Myocyte (in vitro differentiated cells): ENCODE data around the gene IL6. TPM values are rescaled to one million over a fixed set of nuclear protein-coding genes. Genes with fewer than 3 reads are reported as not detected.
A peak's percentile ranks its signal among the peaks of the same experiment; 100 is the strongest.

Experiments
- DNase-seq: peaks from one replicate; pipeline ENCODE4 v3.0.0-alpha.2; 2012; ENCODE audit warnings: low read depth
- total RNA-seq: library from RNA; depleted of rRNA; stranded (reverse); fragments of >200 nt; gene quantifications from 2 replicates; pipeline ENCODE4 v1.2.3, GENCODE V29; 2014

The IL6 gene
- total RNA-seq, 1 donor from 2014 or later, result 0.56 TPM

DNA sequence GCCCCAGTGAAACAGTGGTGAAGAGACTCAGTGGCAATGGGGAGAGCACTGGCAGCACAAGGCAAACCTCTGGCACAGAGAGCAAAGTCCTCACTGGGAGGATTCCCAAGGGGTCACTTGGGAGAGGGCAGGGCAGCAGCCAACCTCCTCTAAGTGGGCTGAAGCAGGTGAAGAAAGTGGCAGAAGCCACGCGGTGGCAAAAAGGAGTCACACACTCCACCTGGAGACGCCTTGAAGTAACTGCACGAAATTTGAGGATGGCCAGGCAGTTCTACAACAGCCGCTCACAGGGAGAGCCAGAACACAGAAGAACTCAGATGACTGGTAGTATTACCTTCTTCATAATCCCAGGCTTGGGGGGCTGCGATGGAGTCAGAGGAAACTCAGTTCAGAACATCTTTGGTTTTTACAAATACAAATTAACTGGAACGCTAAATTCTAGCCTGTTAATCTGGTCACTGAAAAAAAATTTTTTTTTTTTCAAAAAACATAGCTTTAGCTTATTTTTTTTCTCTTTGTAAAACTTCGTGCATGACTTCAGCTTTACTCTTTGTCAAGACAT, 574 bp upstream of the IL6 start:
- DNase-seq, result peak; percentile 87

DNA sequence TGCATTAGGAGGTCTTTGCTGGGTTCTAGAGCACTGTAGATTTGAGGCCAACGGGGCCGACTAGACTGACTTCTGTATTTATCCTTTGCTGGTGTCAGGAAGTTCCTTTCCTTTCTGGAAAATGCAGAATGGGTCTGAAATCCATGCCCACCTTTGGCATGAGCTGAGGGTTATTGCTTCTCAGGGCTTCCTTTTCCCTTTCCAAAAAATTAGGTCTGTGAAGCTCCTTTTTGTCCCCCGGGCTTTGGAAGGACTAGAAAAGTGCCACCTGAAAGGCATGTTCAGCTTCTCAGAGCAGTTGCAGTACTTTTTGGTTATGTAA, 675 bp downstream of the IL6 start:
- no peak for DNase-seq

DNA sequence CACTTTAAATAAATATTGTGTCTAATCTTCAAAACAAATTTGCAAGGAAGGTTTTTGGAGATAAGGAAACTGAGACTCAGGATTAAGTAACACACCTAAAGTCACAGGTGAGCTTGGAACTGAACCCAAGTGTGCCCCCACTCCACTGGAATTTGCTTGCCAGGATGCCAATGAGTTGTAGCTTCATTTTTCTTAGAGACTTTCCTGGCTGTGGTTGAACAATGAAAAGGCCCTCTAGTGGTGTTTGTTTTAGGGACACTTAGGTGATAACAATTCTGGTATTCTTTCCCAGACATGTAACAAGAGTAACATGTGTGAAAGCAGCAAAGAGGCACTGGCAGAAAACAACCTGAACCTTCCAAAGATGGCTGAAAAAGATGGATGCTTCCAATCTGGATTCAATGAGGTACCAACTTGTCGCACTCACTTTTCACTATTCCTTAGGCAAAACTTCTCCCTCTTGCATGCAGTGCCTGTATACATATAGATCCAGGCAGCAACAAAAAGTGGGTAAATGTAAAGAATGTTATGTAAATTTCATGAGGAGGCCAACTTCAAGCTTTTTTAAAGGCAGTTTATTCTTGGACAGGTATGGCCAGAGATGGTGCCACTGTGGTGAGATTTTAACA, 1.5 kb downstream of the IL6 start:
- DNase-seq, result peak; percentile 78

DNA sequence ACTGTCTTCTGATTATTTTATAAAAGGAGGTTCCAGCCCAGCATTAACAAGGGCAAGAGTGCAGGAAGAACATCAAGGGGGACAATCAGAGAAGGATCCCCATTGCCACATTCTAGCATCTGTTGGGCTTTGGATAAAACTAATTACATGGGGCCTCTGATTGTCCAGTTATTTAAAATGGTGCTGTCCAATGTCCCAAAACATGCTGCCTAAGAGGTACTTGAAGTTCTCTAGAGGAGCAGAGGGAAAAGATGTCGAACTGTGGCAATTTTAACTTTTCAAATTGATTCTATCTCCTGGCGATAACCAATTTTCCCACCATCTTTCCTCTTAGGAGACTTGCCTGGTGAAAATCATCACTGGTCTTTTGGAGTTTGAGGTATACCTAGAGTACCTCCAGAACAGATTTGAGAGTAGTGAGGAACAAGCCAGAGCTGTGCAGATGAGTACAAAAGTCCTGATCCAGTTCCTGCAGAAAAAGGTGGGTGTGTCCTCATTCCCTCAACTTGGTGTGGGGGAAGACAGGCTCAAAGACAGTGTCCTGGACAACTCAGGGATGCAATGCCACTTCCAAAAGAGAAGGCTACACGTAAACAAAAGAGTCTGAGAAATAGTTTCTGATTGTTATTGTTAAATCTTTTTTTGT, 2.3 kb downstream of the IL6 start:
- DNase-seq, result no peak

DNA sequence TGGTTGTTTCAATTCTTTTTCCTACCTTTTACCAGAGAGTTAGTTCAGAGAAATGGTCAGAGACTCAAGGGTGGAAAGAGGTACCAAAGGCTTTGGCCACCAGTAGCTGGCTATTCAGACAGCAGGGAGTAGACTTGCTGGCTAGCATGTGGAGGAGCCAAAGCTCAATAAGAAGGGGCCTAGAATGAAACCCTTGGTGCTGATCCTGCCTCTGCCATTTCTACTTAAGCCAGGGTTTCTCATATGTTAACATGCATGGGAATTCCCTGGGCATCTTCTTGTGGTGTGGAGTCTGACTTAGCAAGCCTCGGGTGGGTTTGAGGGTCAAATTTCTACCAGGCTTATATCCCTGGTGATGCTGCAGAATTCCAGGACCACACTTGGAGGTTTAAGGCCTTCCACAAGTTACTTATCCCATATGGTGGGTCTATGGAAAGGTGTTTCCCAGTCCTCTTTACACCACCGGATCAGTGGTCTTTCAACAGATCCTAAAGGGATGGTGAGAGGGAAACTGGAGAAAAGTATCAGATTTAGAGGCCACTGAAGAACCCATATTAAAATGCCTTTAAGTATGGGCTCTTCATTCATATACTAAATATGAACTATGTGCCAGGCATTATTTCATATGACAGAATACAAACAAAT, 3.2 kb downstream of the IL6 start:
- DNase-seq, result no peak

DNA sequence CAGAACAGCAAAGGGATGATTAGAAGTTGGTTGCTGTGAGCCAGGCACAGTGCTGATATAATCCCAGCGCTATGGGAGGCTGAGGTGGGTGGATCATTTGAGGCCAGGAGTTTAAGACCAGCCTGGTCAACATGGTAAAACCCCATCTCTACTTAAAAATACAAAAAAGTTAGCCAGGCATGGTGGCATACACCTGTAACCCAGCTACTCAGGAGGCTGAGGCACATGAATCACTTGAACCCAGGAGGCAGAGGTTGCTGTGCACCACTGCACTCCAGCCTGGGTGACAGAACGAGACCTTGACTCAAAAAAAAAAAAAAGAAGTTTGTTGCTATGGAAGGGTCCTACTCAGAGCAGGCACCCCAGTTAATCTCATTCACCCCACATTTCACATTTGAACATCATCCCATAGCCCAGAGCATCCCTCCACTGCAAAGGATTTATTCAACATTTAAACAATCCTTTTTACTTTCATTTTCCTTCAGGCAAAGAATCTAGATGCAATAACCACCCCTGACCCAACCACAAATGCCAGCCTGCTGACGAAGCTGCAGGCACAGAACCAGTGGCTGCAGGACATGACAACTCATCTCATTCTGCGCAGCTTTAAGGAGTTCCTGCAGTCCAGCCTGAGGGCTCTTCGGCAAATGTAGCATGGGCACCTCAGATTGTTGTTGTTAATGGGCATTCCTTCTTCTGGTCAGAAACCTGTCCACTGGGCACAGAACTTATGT, 4.1 kb downstream of the IL6 start:
- DNase-seq, result peak; percentile 93

DNA sequence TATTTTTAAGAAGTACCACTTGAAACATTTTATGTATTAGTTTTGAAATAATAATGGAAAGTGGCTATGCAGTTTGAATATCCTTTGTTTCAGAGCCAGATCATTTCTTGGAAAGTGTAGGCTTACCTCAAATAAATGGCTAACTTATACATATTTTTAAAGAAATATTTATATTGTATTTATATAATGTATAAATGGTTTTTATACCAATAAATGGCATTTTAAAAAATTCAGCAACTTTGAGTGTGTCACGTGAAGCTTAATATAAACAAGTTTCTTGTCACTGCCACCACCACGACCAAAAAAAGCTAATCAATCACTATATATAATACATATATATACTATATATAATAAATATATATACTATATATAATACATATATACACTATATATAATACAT, 4.8 kb downstream of the IL6 start:
- no peak for DNase-seq

DNA sequence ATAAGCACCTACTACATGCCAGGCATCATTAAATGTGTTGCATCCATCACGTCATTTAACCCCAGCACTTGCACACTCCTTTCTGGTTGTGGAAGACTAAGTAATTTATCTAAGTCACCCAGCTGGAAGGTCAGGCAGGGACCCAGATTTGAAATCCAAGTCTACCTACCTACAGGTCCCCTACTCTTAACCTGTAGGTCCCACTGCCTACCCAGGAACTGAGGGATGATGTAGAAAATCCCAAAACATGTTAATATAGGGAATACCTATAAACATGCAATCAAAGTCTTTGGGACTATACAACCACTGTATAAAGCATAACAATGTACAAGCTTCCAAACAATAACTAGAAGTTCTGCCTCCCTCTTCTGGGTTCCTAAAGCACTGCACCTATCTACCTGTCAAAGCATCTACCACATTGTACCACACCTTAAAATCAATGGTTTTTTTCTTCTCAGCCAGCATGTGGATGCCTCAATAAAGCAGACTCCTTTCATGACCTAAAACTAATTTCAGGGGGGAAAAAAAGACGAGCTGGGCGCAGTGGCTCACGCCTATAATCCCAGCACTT, 5.6 kb downstream of the IL6 start:
- no peak for DNase-seq

DNA sequence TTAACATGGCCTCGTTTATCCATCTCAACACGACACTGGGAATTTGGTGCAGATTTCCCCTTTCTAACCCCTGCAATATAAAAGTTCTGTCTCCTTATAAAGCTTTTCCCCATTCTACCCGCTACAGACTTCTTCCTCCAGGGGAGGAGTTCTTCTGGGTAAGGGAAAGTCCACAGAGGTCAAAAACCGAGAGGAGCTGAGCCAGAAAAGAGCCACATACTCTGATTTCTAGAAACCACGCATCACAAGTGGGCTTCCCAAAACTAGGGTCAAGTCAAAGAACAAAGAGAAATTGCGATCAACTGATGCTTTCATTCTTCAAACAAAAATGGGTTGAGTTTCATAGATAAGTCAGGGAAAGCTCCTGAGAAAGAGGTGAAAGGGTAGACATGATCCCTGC, 6.8 kb downstream of the IL6 start:
- no peak for DNase-seq

DNA sequence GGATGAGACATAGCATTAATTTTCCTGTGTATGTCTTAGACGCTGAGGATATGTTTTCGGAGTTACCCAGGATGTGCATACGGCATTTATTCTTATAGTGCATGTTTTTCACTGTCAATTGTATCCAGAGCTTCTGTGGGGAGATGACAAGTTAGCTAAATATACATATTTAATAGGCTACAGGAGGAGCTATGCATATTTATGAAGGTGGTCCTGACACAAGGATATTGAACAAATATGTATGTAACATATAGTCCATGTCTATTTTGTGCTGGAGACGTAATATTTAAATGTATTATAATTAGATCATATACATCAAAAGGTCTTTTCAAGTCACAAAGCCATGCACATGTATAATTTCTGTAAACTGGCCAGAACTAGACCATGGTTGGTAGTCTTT, 16.0 kb downstream of the IL6 start:
- DNase-seq, result no peak

DNA sequence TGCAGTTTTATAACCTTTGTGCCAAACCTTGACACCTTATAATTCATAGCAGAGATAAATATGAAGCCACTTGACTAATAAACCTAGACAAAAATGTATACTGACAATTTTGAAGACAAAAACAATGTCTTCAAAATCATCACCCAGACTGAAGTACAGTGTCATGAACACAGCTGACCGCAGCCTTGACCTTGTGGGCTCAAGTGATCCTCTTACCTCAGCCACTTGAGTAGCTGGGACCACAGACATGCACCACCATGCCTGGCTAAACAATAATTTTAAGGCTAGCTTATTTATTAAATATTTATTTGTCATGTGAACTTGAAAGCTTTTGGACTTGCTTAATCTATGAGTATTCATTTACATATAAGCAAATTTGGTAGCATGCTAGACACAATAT, 24.3 kb downstream of the IL6 start:
- peak; percentile 81 for DNase-seq

DNA sequence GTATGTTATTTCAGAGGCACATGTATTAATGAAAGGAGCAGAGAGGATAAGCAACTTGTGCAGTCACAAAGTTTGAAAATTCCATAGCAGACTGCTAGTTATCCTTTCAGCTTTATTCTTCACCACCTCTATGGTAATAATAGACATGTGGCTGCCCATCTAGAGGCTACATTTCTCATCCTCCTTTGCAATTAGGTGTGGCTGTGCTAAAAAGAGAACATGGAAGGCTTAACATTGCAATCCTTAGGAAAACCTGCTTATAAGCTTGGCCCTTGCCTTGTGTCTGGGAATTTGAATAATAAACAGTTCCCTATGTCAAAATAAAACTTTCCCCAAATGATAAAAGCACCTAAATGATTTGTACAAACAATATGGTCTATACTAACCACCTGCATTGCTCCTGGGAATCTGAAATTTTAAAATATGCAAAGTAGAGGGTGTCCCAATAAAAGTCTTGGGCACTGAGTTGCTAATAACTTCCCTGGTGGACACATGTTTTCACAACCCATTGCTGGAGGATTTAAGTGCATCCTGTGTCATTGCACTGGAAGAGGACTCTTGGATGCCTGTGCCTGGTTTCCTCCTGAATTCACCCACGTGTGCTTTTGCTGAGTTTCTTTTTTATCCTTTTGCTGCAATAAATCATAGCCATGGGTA, 30.5 kb downstream of the IL6 start:
- no peak for DNase-seq

DNA sequence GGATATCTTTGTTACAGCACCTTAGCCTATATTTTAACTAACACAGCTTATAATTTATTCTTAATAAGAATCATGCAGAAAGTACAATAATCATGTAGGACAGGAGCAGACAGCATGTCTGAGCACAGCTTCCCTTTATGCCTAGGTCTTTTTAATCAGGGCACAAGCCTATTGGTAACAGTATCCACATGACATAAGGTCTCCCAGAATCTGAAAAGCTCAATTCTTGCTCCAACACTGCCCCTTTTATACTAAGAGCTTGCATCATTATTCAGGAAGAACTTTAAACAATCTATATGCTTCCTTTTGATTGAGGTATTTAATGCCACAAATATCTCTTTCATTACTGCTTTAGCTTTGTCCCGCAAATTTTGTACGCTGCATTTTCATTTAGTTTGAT, 31.6 kb downstream of the IL6 start:
- DNase-seq, result no peak

DNA sequence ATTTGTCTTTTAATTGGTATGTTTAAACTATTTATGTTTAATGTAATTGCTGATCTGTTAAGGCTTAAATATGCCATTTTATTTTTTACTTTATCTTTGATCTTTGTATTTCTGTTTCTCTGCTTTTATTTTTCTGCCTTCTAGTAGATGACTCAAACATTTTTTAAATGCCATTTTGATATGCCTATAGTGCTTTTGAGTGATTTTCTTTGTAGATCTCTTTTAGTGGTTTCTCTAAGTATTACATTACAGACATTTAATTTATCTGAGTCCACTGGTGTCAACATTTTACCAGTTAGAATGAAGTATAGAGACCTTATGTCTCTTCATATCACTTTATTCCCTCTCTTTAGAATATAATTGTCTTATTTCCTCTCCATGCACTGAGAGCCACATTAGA, 32.7 kb downstream of the IL6 start:
- DNase-seq, result no peak

DNA sequence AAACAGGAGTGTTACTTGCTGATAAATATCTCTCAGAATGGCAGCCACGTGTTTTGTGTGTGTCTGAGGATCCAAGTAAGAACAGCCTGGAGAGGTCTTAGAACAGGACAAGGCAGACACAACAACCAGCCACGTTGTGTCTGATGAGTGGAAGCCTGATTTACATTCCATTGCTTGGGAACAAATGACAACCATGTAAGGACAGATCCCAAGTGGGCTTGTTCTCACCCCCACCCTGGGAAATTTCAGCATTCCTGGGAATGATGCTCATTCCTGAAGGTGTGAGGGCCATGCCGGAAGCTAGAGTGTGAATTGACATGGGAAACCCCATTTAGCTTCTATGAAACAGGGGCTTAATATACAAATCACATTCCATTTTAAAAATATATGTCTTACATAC, 35.9 kb downstream of the IL6 start:
- DNase-seq, result no peak

DNA sequence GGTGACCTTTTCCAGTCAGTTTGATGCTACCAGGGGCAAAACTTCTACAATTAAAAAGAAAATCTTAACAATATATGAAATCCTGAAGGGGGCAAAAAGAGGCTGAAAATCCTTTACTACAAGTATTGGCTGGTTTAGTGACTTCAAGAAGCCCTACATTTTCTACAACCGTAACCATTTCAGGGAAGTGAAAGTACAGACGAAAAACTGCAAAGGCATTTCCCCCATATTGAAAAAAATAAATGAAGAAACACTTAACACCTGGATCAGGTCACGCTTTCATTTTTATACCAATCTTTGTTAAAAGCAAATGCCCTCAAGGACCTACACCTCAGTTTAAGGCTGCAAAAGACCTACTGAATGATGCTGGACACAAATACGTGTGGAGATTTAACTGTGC, 38.6 kb downstream of the IL6 start:
- DNase-seq, result no peak

DNA sequence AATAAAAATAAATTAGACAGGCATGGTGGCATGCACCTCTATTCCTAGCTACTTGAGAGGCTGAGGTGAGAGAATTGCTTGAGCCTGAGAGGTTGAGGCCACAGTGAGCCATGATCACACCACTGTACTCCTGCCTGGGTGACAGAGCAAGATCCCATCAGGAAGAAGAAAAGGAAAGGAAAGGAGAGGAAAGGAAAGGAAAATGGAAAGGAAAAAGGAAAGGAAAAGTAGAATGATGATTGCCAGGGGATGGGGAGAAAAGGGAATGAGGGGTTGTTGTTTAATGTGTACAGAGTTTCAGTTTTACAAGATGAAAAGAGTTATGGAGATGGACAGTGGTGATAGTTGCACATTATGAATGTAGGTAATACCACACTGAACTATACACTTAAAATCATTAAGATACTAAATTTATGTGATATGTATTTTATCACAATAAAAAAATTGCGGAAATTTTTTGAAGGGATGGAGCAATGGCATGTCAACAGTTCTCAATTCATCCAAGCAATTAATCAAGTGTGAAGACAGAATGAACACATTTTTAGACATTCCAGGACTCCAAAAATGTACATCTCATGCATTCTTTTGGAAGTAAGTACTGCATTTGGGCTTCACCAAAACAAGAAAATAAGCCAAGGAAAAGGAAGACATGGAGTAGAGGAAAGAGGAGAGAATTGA, 44.3 kb downstream of the IL6 start:
- DNase-seq, result no peak

DNA sequence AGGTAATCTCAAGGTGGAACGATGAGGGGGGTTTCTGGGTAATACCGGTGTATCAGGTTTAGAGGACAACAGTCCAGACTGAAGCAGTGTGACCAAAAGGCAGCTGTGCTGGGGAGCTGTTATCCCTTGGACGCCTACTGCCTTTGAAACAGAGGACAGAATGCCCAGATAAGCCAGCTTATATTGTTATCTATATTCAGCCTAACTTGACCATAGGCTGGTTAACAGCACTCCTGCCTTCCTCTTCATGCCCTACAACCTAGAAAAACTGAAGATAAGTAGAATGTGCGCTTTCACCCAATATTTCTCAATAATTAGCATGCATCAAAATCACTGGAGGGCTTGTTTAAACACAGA, 44.9 kb downstream of the IL6 start:
- no peak for DNase-seq

DNA sequence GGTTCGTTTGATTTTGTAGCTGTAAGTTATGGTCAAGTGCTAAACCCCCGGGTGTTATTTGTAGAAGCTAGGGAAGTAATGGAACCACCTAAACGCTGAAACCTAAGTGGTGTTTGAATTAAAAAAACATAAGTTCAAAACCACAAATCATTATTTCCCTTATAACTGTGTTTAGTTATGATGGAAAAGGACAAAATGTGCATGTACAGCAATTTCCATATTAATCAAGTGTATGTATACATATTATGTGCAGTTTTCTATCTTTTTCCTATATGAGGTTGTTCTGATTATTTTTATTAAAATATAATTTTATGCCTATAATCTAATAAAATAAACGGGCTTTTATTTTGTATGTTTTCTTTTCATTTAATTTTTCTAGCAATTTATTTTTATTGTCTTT, 45.9 kb downstream of the IL6 start:
- no peak for DNase-seq

DNA sequence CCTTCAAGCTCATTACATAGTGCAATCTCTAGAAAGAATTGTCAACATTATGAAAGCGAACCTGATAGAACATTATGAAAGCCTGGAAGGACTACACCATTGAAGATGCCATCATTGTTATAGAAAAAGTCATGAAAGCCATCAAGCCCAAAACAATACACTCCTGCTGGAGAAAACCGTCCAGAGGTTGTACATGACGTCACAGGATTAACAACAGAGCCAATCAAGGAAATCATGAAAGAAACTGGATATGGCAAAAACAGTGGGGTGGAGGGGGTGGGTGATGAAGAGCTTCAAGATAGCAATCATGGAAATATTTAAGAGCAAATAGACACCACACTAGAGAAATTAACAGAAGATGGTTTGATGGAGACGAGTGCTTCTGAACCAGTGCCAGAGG, 50.0 kb downstream of the IL6 start:
- DNase-seq, result no peak
